ENCODE measurements around the gene TMEM129. TPM values are rescaled to one million over a fixed set of nuclear protein-coding genes. Genes with fewer than 3 reads are reported as not detected.
A peak's percentile ranks its signal among the peaks of the same experiment; 100 is the strongest.

TMEM129 gene
- total RNA-seq, 8 experiments from 2014 or later = 17.1 to 48.1 (median 25.7) TPM

DNA sequence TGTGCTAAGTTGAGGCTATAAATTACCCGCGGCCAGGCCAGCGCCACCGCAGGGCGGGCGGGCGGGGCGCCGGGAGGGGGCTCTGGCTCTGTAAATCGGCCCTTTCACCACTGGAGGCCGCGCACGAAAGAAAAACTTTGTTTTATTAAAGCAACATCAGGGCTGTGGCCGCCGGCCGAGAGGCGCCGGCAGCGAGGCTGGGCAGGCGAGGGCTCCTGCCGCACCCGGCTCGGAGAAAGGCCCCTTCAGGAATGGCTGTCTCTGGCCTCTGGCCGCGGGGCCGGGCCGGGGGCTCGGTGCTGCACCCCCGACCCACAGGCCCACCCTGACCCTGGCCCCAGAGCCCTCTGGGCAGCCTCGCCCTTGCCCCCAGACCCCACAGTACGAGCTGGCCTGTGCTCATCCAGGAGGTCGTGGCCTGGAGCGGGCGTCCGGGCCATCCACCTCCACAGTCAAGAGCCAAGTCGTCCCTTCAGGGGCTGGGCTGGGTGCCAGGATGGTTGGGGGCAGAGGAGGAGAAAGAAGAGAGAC is 42.5 kb upstream of the TMEM129 start:
- Histone ChIP-seq H3K4me1 (replicated peaks in 1 of 2) (peaks cover 61 to 68% of the 10 kb centered on the region in 2 donors), H3K27ac (peak overlapping the region in 1 of 2 donors; percentile 11), H3K4me3 (no peak overlapping the region)
- ATAC-seq (replicated peaks in 6 of 8) = peak in 7 of 8 experiments; percentile 1 to 74 (median 14)
- in situ Hi-C loops (cut with MboI; ENCODE audit: low pct_unique_long_range_greater_than_20kb in 2 of 9, low sequenced_read_pairs in 9 of 9, unreplicated experiment in 9 of 9) = no loop called here
- WGBS, 10 experiments = 5% methylated on average over 4 of the region's 36 CpGs; no CpG with 5 or more reads in 9 of the 10 experiments

DNA sequence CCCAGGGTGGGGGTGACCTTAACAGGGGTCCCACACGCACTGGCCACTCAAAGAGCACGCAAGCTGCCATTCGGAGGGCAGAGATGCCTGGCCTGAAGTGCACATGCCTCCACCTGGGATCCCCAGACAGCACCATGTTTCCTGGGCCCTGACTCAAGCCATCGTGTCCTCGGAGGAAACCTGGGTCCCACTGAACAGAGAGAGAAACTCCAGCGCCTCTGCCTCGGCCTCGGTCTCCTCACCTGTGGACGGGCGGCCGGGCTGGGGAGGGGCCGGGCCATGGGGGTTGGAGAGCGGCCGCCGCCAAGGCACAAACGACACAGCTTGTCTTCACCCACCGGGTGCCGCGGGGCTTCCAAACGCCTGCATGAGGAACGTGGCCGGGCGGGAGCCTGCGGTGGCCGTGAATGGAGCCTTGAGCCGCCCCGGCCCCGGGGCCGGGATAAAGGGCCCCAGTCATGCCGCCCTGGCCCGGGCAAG is 42.0 kb upstream of the TMEM129 start:
- WGBS, 10 experiments = no CpG with 5 or more reads among the region's 31 CpGs
- no peak overlapping the region for H3K27ac ChIP-seq
- H3K4me3 ChIP-seq = no peak overlapping the region
- in situ Hi-C loops (cut with MboI; ENCODE audit: low pct_unique_long_range_greater_than_20kb in 2 of 9, low sequenced_read_pairs in 9 of 9, unreplicated experiment in 9 of 9) = no loop called here
- no peak for ATAC-seq (replicated peaks in 6 of 8)
- peaks cover 58 to 68% of the 10 kb centered on the region in 2 donors for H3K4me1 ChIP-seq (replicated peaks in 1 of 2)

DNA sequence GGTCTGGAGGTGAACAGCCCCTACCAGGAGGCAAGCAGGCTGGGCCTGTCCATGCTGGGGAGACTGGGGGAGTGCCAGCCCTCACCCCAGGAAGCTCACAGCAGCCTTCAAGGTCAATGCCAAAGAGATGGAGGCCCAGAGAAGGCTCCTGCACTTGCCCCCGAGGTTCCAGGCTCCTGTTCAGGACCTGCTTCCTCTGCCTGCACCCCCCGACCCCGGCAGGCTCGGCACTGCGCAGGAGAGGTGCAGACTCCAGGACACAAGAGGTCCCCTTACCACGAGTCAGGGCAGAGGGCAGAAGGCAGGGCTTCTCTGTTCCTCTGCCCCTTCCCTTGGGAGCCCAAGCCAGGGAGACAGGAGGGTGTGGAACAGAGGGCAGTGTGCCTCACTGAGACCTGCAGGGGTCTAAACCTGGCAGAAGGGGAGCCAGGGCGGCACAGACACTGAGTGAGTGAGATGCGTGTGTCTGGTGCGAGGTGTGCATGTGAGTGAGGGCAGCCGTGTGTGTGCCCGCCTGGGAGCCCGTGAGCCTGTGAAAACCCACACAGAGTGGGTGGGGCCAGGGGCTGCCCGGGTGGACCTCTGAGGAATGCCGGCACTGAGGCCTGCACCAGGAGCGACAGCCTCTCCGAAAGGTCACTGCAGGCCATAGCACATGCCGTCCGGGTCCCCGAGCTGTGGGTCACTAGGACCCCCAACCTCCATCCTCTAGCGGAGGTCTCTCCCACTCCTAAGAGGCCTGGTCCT is 41.3 kb upstream of the TMEM129 start:
- 17 to 100% (median 87%) methylated on average over 1 to 3 of the region's 20 CpGs; no CpG with 5 or more reads in 6 of the 10 experiments for WGBS, 10 experiments
- in situ Hi-C loops (cut with MboI; ENCODE audit: low pct_unique_long_range_greater_than_20kb in 2 of 9, low sequenced_read_pairs in 9 of 9, unreplicated experiment in 9 of 9) = no loop called here
- no peak for ATAC-seq (replicated peaks in 6 of 8)
- Histone ChIP-seq H3K4me1 (replicated peaks in 1 of 2) (peaks cover 56 to 69% of the 10 kb centered on the region in 2 donors), H3K27ac (no peak overlapping the region), H3K4me3 (no peak overlapping the region)

DNA sequence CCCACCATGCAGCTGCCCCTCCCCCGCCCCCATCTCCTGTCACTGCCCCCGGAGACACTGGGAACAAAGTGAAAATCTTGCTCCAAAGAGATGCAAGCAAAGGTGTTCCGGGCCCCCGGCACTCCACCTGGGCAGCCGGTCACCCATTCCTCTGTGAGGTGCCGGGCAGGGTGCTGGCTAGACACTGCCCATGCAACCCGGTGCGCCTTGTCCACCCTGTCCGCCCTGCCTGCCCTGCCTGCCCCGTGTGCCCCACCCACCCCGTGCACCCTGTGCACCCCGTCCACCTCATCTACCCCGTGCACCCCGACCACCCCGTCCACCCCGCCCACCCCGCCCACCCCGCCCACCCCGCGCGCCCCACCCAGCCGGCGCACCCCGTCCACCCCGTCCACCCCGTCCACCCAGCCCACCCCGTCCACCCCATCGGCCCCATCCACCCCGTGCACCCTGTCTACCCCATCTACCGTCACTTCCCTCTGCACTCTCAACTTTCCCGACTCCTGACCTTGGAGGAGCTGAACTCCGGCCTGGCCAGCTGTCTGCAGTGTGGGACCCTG is 40.1 kb upstream of the TMEM129 start:
- peaks cover 47 to 65% of the 10 kb centered on the region in 2 donors for H3K4me1 ChIP-seq (replicated peaks in 1 of 2)
- no CpG with 5 or more reads among the region's 32 CpGs for WGBS, 10 experiments
- no peak overlapping the region for H3K27ac ChIP-seq
- peak in 4 of 8 experiments; percentile 1 to 4 (median 2) for ATAC-seq (replicated peaks in 6 of 8)
- H3K4me3 ChIP-seq = no peak overlapping the region
- in situ Hi-C loops (cut with MboI; ENCODE audit: low pct_unique_long_range_greater_than_20kb in 2 of 9, low sequenced_read_pairs in 9 of 9, unreplicated experiment in 9 of 9) = no loop called here

DNA sequence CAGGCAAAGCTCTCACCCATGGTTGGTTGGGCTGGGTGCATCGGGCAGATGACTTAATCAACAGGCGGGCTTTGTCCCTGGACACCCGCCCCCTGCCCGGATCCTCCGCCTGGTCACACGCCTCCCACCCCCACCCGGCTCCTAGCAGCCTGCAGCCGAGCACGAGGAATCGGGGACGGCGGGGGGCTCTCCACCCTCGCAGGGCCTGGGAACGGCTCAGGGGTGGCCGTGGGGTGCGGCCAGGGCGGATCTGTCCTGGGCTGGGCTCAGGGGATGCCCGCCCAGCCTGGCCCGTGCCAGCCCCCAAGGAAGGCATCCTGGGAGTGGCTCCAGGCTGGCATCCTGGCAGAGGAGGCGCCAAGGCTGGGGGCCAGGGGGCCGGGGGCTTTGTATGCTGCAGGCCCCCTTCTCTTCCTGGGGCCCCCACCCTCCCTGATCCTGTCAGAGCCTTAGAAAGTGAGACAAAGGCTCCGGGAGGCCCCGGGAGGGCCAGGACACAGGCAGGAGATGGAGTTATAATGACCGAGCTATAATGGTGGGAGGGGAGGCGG is 39.5 kb upstream of the TMEM129 start:
- peak overlapping the region in 1 of 2 donors; percentile 88 for H3K27ac ChIP-seq
- ATAC-seq (replicated peaks in 6 of 8) = peak in 5 of 8 experiments; percentile 80 to 87 (median 82)
- peaks cover 46 to 63% of the 10 kb centered on the region in 2 donors for H3K4me1 ChIP-seq (replicated peaks in 1 of 2)
- WGBS, 10 experiments = 40% methylated on average over 1 of the region's 25 CpGs; no CpG with 5 or more reads in 9 of the 10 experiments
- in situ Hi-C loops (cut with MboI; ENCODE audit: low pct_unique_long_range_greater_than_20kb in 2 of 9, low sequenced_read_pairs in 9 of 9, unreplicated experiment in 9 of 9) = no loop called here
- H3K4me3 ChIP-seq = no peak overlapping the region

DNA sequence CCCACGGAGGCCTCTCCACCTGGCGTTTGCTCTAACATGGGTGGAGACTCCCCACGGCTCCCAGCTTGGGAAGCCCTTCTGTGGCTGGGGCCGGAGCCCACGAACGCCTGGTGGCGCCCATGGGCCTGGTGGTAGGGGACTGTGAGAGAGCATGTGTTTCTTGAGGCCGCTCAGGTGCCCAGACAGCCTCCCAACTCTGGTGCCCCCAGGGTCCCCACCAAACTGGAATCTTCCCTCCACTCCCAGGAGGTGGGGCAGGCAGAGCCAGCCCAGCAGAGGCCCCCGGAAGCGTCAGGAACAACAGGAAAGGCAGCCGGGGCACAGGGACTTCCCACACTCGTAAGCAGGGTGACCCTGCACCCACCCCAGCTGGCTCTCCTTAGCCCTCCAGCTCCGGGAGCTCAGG is 38.7 kb upstream of the TMEM129 start:
- peak in 3 of 8 experiments; percentile 11 to 19 (median 15) for ATAC-seq (replicated peaks in 6 of 8)
- WGBS, 10 experiments = 20 to 100% (median 75%) methylated on average over 1 to 3 of the region's 13 CpGs; no CpG with 5 or more reads in 6 of the 10 experiments
- peaks cover 46 to 61% of the 10 kb centered on the region in 2 donors for H3K4me1 ChIP-seq (replicated peaks in 1 of 2)
- H3K27ac ChIP-seq = peak overlapping the region in 1 of 2 donors; percentile 88
- in situ Hi-C loops (cut with MboI; ENCODE audit: low pct_unique_long_range_greater_than_20kb in 2 of 9, low sequenced_read_pairs in 9 of 9, unreplicated experiment in 9 of 9) = loop anchor here in 1 of 9 experiments (10.0 kb wide), 1 partner anchor 55 kb away; no protein-coding TSS in a partner anchor
- no peak overlapping the region for H3K4me3 ChIP-seq

DNA sequence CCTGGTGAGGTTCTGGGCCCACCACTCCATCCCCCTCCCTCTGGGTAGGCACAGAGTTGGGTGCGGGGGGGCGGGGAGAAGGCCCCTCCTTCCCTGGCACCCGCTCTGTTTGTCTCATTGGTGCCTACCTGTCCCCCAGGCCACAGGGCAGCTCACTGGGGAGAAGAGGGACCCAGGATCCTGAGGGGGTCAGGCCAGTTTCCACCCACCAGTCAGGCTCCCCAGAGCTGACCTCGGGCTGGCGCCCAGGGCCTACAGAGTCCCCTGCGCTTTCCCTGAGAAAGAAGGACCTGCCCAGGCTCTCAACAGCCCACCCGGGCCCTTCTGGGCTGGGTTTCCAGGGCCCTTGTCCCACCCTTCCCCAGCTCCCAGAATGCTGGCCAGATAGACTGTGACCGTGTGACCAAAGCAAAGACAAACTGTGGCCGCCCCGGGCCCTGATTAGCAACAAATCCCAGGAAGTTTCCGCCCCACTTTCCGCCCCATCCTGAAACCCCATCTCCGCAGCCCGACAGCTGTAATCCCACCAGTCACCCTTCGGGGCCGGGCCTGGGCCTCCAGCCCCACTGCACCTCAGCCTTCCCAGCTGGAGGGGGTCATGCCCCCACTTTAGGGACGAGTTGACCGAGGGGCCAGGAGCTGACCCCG is 38.2 kb upstream of the TMEM129 start:
- in situ Hi-C loops (cut with MboI; ENCODE audit: low pct_unique_long_range_greater_than_20kb in 2 of 9, low sequenced_read_pairs in 9 of 9, unreplicated experiment in 9 of 9) = loop anchor here in 1 of 9 experiments (10.0 kb wide), 1 partner anchor 56 kb away; no protein-coding TSS in a partner anchor
- 88% methylated on average over 5 of the region's 19 CpGs; no CpG with 5 or more reads in 9 of the 10 experiments for WGBS, 10 experiments
- H3K4me1 ChIP-seq (replicated peaks in 1 of 2) = peaks cover 46 to 61% of the 10 kb centered on the region in 2 donors
- no peak overlapping the region for H3K4me3 ChIP-seq
- ATAC-seq (replicated peaks in 6 of 8) = no peak
- H3K27ac ChIP-seq = peak overlapping the region in 1 of 2 donors; percentile 88

DNA sequence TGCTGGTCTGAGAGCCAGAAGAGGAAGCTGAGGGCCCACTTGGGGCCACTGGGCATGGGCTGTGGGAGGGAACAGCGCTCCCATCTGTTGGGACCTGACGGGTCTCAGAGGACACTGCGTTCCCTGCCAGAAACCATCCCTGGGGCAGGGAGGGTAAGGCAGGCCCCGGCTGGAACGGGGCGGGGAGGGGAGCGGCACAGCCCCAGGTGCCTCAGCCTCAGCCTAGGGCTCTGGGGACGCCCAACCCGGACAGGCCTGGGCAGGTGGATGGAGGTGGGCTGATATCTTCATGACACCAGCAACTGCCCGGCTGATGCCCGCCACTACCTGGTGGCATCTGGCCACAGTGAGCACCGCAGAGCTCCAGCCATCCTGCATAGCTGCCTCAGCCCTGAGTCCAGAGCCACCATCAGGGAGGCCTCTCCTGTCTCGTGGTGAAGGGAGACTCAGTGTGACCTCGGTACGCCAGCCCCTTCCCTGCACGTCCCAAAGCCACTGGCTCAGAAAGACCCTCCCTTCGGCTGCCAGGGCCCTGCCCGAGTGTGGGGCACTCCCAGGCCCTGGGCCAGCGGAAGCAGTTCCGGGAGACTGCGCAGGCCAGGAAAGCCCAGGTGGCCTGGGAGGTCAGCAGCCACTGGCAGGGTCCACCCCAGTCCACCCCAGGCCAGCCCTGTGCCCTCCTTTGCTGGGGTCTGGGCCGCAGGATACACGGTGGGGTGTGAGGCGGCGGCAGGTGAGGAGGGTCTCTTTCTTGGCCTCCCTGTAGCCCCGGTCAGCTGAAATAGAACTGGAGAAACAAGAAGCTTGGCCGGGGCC is 37.4 kb upstream of the TMEM129 start:
- no peak for ATAC-seq (replicated peaks in 6 of 8)
- Histone ChIP-seq H3K4me3 (no peak overlapping the region), H3K4me1 (replicated peaks in 1 of 2) (peaks cover 42 to 62% of the 10 kb centered on the region in 2 donors), H3K27ac (peak overlapping the region in 1 of 2 donors; percentile 38)
- 94 to 100% (median 100%) methylated on average over 1 to 10 of the region's 27 CpGs; no CpG with 5 or more reads in 5 of the 10 experiments for WGBS, 10 experiments
- in situ Hi-C loops (cut with MboI; ENCODE audit: low pct_unique_long_range_greater_than_20kb in 2 of 9, low sequenced_read_pairs in 9 of 9, unreplicated experiment in 9 of 9) = loop anchor here in 1 of 9 experiments (10.0 kb wide), 1 partner anchor 56 kb away; no protein-coding TSS in a partner anchor

DNA sequence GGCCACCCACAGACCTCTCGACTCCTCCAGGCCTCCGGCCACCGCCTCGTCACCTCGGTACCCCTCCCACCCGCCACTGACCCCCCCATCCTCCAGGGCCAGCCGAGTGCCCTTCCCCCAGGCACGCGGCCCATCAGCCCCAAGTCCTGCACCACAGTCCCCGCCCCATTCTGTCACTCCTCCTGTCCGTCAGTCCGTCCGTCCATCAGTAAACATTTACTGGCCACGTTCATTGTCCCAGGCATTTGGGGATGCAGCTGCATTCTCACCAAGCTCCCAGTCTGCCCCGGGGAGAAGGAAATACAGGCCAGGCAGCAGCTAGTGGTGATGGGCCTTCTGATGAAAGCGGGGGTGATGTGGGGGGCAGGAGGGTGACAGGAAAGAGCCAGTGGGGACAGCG is 36.7 kb upstream of the TMEM129 start:
- no peak overlapping the region for H3K4me3 ChIP-seq
- in situ Hi-C loops (cut with MboI; ENCODE audit: low pct_unique_long_range_greater_than_20kb in 2 of 9, low sequenced_read_pairs in 9 of 9, unreplicated experiment in 9 of 9) = loop anchor here in 1 of 9 experiments (10.0 kb wide), 1 partner anchor 57 kb away; no protein-coding TSS in a partner anchor
- peak overlapping the region in 1 of 2 donors; percentile 38 for H3K27ac ChIP-seq
- peaks cover 35 to 56% of the 10 kb centered on the region in 2 donors for H3K4me1 ChIP-seq (replicated peaks in 1 of 2)
- no peak for ATAC-seq (replicated peaks in 6 of 8)
- WGBS, 10 experiments = no CpG with 5 or more reads among the region's 17 CpGs

DNA sequence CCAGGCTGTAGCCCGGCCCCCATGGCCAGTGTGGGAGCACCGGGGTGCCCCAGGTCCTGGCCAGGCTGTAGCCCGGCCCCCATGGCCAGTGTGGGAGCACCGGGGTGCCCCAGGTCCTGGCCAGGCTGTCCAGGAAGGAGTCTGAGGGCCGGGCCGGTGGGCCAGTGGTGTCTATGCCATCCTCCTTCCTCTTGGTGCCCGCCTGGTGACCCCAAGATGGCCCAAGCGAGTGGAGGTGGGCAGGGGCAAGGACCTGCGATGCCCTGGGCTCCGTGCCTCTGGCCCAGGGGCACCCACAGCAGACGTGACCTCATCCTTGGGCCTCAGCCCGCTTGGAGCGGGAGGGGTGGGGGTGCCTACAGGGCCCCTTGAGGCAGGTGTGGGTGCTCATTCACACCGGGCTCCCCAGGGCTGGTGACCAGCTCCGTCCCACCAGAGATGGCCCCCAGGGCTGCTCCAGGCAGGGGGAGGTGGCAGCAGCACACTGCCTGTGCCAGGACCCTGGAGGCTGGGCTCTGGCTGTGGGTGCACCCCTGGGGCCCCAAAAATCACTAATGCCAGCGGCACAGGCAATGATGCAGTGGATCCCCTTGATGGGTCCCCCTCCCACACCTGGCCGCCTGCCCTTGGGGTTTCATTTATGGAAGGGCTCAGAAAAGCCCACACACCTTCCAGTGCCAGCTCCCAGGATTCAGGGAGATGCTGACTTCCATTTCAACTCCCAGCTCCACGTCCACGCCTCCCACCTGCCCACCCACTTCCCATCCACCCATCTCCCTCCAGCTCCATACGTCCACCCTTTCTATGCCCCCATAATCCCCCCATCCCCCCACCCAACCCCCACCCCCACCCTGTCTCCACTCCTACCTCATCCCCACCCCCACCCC is 36.0 kb upstream of the TMEM129 start:
- in situ Hi-C loops (cut with MboI; ENCODE audit: low pct_unique_long_range_greater_than_20kb in 2 of 9, low sequenced_read_pairs in 9 of 9, unreplicated experiment in 9 of 9) = loop anchor here in 1 of 9 experiments (10.0 kb wide), 1 partner anchor 58 kb away; no protein-coding TSS in a partner anchor
- no peak for ATAC-seq (replicated peaks in 6 of 8)
- H3K27ac ChIP-seq = no peak overlapping the region
- no peak overlapping the region for H3K4me3 ChIP-seq
- H3K4me1 ChIP-seq (replicated peaks in 1 of 2) = peaks cover 34 to 63% of the 10 kb centered on the region in 2 donors
- WGBS, 10 experiments = 81 to 97% methylated on average over 2 to 5 of the region's 20 CpGs; no CpG with 5 or more reads in 8 of the 10 experiments

DNA sequence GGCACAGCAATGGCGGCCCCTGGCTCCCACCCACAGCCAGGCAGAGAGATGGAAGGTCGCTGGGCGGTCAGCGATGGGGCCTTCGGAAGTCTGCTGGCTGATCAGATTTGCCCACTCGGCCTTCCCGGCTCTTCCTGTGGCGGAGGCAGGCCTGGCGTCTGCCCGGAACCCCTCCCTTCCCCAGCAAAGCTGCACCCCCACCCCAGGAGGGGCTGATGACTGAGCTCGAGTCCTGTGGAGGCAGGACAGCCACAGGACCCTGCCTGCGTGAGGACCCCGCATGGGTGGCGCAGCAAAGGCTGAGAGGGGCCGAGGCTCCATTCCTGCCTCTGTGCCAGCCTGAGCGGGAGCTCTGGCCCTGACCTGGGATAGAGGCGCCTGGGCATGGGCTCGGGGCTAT is 35.0 kb upstream of the TMEM129 start:
- in situ Hi-C loops (cut with MboI; ENCODE audit: low pct_unique_long_range_greater_than_20kb in 2 of 9, low sequenced_read_pairs in 9 of 9, unreplicated experiment in 9 of 9) = loop anchor here in 1 of 9 experiments (10.0 kb wide), 1 partner anchor 59 kb away; no protein-coding TSS in a partner anchor
- Histone ChIP-seq H3K4me3 (no peak overlapping the region), H3K27ac (no peak overlapping the region), H3K4me1 (replicated peaks in 1 of 2) (peaks cover 33 to 64% of the 10 kb centered on the region in 2 donors)
- ATAC-seq (replicated peaks in 6 of 8) = no peak
- WGBS, 10 experiments = 64 to 93% (median 82%) methylated on average over 2 to 5 of the region's 18 CpGs; no CpG with 5 or more reads in 7 of the 10 experiments
